Activated CD4-positive, alpha-beta memory T cell treated with anti-CD3 and anti-CD28 coated beads for 36 hours (primary cell): ENCODE measurements around the gene NCK2. TPM values are rescaled to one million over a fixed set of nuclear protein-coding genes. Genes with fewer than 3 reads are reported as not detected.

Source experiments
- CTCF ChIA-PET: fragments of 350-600 bp; sonication (Branson Sonifier 250); formaldehyde crosslinking; loops from one replicate; lab custom pipeline; 2021; ENCODE audit warnings: antibody characterized with exemption, inconsistent platforms; lab: Charles Lee
- POLR2A ChIA-PET: fragments of 350-600 bp; sonication (Branson Sonifier 250); formaldehyde crosslinking; loops from one replicate; lab custom pipeline; 2021; ENCODE audit warnings: antibody characterized with exemption; lab: Charles Lee
- DNase-seq: peaks from one replicate; pipeline ENCODE4 v3.0.0-alpha.2; 2020
- H3K27ac Mint-ChIP-seq: one replicate; pipeline ENCODE4 v1.8.0; 2021; ENCODE audit warnings: mixed read lengths
- H3K27me3 Mint-ChIP-seq: one replicate; pipeline ENCODE4 v1.8.0; 2021; ENCODE audit warnings: mixed read lengths
- H3K36me3 Mint-ChIP-seq: one replicate; pipeline ENCODE4 v1.8.0; 2021; ENCODE audit warnings: mixed read lengths
- H3K4me1 Mint-ChIP-seq: one replicate; pipeline ENCODE4 v1.8.0; 2021; ENCODE audit warnings: low read depth, mixed read lengths
- H3K4me3 Mint-ChIP-seq: one replicate; pipeline ENCODE4 v1.8.0; 2021; ENCODE audit warnings: mild to moderate bottlenecking, mixed read lengths
- H3K9me3 Mint-ChIP-seq: one replicate; pipeline ENCODE4 v1.8.0; 2021; ENCODE audit warnings: mixed read lengths
- intact Hi-C: fragments of 100-400 bp; cut with micrococcal nuclease; formaldehyde crosslinking; loops from one replicate; pipeline ENCODE4 v1.15.1; 2023
- total RNA-seq, 2 experiments: library from RNA; stranded (reverse); gene quantifications; one replicate each; pipeline ENCODE4 v1.2.3, GENCODE V29; 2021

The NCK2 gene
- total RNA-seq, 2 experiments from 2014 or later, result 81.8 to 85.8 TPM

DNA sequence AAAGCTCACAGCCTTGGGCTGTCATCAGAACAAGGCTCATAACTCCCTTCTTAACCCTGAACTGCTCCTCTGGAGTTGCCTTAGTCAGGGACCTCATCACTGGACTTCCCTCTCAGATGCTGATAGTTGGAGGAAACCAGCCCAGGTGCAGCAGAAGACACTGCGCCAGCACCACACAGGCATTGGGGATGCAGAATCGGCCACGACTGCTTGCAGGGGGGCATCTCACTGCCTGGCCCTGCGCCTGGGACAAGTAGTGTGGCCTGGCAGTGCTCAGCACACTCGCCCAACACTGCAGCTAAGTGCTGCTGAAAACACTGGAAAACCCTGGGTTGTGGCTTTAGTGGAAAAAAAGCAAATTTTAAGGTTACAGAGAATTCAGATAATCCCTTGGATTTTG, 68.7 kb downstream of the NCK2 start:
- intact Hi-C loops, result no loop called here
- Mint-ChIP-seq H3K27ac (no peak overlapping the region), H3K36me3 (peaks cover 37% of the 10 kb centered on the region), H3K9me3 (no peaks in the 10 kb centered on the region), H3K4me3 (no peak overlapping the region), H3K4me1 (peaks cover 86% of the 10 kb centered on the region), H3K27me3 (no peaks in the 10 kb centered on the region)
- ChIA-PET POLR2A (no interaction called here), CTCF (interaction anchor here (1.3 kb wide), 1 partner anchor 8 kb away, joined by 3 read pairs; no protein-coding TSS in a partner anchor)
- no peak for DNase-seq

DNA sequence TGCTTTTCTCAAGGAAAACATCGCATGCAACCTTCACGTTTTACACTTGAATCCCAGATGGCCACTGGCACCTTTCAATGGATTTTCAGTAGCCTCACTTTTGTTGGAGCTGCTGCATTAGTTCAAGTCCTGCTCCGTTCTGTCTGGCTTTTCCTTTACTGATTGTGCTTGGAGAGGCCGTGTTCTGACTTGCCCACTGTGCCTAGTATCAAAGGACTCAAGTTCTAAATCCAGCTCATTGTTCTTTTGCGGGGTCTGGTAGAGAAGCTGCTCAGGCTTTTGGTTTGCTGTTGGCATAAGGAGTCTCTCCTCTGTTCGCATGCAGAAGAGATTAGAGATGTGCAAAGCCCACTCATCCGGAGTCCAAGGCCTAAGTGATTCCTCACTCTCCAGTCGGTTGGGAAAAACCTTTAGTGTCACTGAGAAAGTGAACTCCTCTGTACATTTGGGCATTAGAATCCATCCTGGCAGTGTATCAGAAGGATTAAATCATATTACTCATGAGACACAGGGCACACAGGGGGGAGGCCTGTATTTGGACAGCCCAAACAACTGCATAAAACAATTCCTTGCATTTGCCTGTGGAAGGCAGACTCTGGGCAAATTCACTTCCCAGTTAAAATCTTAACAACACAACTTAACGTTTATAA, 69.7 kb downstream of the NCK2 start:
- CTCF ChIA-PET, result no interaction called here
- Mint-ChIP-seq H3K9me3 (no peaks in the 10 kb centered on the region), H3K36me3 (peaks cover 36% of the 10 kb centered on the region), H3K4me1 (peaks cover 83% of the 10 kb centered on the region), H3K27ac (peak overlapping the region; percentile 42), H3K4me3 (no peak overlapping the region), H3K27me3 (no peaks in the 10 kb centered on the region)
- intact Hi-C loops, result no loop called here
- DNase-seq, result no peak
- POLR2A ChIA-PET, result no interaction called here

DNA sequence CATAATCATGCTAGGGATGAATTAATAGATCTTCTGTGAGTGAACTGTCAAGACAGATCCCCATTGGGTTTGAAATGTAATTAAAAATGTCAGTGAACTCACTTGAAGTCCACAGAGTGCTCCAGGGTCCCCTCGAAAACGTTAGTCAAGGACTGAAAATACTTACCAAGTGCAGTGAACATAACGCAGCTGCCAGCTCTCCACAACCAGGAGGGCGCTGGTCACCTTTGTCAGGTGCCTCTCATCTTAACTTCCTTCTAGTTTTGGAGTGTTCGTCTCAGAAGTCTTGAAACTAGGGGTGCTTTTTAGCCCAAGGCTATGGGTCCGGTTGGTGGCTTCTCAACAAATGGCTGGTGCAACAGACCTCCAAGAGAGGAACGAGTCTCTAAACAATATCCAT, 70.7 kb downstream of the NCK2 start:
- Mint-ChIP-seq H3K9me3 (no peaks in the 10 kb centered on the region), H3K4me1 (peaks cover 81% of the 10 kb centered on the region), H3K27me3 (no peaks in the 10 kb centered on the region), H3K36me3 (peaks cover 35% of the 10 kb centered on the region), H3K27ac (no peak overlapping the region), H3K4me3 (no peak overlapping the region)
- CTCF ChIA-PET, result no interaction called here
- DNase-seq, result no peak
- intact Hi-C loops, result no loop called here
- POLR2A ChIA-PET, result no interaction called here

DNA sequence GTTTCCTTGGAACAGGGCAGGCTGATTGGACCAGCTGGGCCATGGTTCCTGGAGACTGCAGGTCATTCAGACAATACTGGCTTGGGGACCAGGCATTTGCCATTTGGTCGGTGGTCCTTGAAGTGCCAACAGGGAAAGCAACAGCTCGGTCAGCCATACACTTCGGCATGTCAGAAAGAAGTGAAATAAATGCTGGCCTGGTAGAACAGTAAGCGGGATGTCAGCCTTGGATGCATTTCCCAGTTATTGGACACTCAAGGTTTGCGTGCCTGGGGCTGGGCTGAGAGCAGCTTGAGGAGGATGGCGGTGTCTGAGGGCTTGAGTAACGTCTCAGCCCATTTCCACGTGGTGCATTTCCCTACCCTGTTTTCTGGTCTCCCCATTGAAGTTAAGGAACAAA, 75.4 kb downstream of the NCK2 start:
- H3K9me3 Mint-ChIP-seq, result no peaks in the 10 kb centered on the region
- H3K36me3 Mint-ChIP-seq, result peaks cover 54% of the 10 kb centered on the region
- intact Hi-C loops, result no loop called here
- DNase-seq, result no peak
- ChIA-PET CTCF (no interaction called here), POLR2A (no interaction called here)
- H3K27me3 Mint-ChIP-seq, result no peaks in the 10 kb centered on the region
- H3K4me3 Mint-ChIP-seq, result no peak overlapping the region
- peak overlapping the region; percentile 8 for H3K27ac Mint-ChIP-seq
- peaks cover 85% of the 10 kb centered on the region for H3K4me1 Mint-ChIP-seq

DNA sequence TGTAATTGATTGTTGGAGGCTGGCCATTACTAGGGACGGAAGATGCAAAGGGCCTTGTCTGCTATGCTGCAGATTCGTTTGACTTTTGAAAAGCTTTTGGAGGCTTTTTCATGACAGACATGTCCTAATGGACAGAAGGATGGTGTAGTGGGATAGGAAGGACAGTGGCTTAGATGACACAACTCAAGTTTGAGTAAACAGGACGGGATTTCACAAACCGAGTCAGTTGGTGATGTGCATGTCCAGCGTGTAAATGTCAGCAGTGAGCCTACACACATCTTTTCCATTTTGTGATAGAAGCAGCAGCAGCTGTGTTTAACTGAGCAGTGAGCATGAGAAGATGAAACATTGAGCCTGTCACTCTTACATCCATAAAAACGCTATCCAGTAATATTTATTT, 76.0 kb downstream of the NCK2 start:
- POLR2A ChIA-PET, result no interaction called here
- DNase-seq, result no peak
- no peaks in the 10 kb centered on the region for H3K9me3 Mint-ChIP-seq
- H3K27ac Mint-ChIP-seq, result peak overlapping the region; percentile 8
- peaks cover 85% of the 10 kb centered on the region for H3K4me1 Mint-ChIP-seq
- H3K4me3 Mint-ChIP-seq, result no peak overlapping the region
- peaks cover 57% of the 10 kb centered on the region for H3K36me3 Mint-ChIP-seq
- no peaks in the 10 kb centered on the region for H3K27me3 Mint-ChIP-seq
- intact Hi-C loops, result no loop called here
- CTCF ChIA-PET, result interaction anchor here (1.2 to 1.6 kb wide), 2 partner anchors 8 to 72 kb away, joined by 3 read pairs; no protein-coding TSS in a partner anchor

DNA sequence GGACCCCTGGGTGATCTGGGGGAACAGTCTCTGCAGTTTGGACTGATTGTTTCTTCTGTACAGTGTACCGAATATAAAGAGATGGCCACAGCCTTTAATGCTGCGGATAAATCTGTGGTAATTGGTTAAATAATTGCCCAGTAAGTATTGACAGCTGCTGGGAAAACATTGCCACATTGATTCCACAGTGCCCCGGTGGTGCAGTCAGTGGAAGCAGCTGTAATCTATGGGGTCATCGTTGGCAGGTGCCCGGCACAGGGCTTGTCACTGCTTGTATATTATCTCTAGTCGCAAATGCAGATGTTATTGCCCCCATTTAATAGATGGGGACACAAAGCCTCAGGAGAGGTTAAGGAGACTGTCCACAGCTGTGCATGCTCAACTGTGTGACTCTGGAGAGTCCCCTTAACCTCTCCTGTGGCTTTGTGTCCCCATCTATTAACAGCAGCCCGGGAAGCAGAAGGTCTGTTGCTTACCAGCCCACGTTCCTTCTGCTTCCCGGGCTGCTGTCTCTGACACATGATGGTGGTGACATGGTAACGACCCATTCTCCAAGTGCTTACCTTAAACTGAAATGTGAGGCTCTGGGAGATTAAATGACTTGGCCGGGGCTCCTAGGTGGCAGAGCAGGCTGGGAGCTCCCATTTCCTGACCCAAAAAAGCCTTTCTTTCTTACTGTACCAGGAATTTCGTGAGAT, 76.9 kb downstream of the NCK2 start:
- intact Hi-C loops, result no loop called here
- ChIA-PET POLR2A (interaction anchor here (1.0 kb wide), 1 partner anchor 24 kb away, joined by 4 read pairs; no protein-coding TSS in a partner anchor), CTCF (interaction anchor here (1.2 to 1.6 kb wide), 3 partner anchors 9 to 73 kb away, joined by 3 read pairs; no protein-coding TSS in a partner anchor)
- peaks cover 62% of the 10 kb centered on the region for H3K36me3 Mint-ChIP-seq
- H3K4me1 Mint-ChIP-seq, result peaks cover 88% of the 10 kb centered on the region
- no peak overlapping the region for H3K4me3 Mint-ChIP-seq
- H3K27me3 Mint-ChIP-seq, result no peaks in the 10 kb centered on the region
- peaks cover 2% of the 10 kb centered on the region for H3K9me3 Mint-ChIP-seq
- no peak for DNase-seq
- H3K27ac Mint-ChIP-seq, result peak overlapping the region; percentile 82

DNA sequence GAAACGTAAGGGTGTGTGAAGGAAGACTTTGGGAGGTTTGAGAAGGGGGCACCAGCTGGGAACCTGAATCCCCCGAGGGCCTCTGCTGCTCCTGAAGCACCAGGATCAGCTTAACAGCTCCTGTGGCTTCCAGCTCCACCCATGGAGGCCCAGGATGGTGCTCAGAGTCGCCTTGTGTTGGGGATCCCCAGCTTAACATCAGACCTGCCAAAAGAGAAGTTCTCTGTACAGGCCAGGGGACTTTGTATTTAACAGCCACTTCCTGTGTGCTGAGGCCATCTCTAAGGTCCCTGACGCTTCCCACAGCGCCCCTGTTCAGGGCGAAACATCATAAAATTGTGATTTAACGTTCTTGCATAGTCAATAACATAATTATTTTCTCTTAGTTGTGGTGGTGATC, 77.5 kb downstream of the NCK2 start:
- peak; percentile 46 for DNase-seq
- peaks cover 85% of the 10 kb centered on the region for H3K4me1 Mint-ChIP-seq
- H3K27ac Mint-ChIP-seq, result peak overlapping the region; percentile 82
- H3K27me3 Mint-ChIP-seq, result no peaks in the 10 kb centered on the region
- peaks cover 2% of the 10 kb centered on the region for H3K9me3 Mint-ChIP-seq
- H3K36me3 Mint-ChIP-seq, result peaks cover 58% of the 10 kb centered on the region
- intact Hi-C loops, result no loop called here
- H3K4me3 Mint-ChIP-seq, result no peak overlapping the region
- CTCF ChIA-PET, result interaction anchor here (1.2 to 1.6 kb wide), 2 partner anchors 10 to 14 kb away, joined by 3 read pairs; no protein-coding TSS in a partner anchor
- POLR2A ChIA-PET, result interaction anchor here (1.0 kb wide), 1 partner anchor 25 kb away, joined by 4 read pairs; no protein-coding TSS in a partner anchor

DNA sequence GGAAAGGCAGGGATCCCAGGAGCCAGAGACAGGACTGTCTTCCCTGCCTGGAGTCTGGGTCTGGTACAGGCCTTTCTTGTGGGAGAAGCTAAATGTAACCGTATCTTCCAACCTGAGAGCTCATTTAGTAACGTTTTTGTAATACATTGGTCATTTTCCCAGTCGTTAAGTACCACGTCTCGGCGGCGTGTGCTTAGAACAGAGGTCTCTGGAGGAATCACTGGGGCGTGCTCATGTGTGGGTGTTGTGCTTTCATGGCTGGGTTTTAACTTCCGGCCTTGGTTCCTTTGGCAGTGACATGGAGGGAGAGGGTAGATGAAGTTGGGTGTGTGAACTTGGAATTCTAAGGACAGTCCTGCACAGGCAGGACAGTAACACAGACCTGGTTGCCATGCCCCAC, 79.7 kb downstream of the NCK2 start:
- intact Hi-C loops, result no loop called here
- no peak overlapping the region for H3K4me3 Mint-ChIP-seq
- DNase-seq, result no peak
- peaks cover 2% of the 10 kb centered on the region for H3K9me3 Mint-ChIP-seq
- H3K27ac Mint-ChIP-seq, result peak overlapping the region; percentile 83
- ChIA-PET POLR2A (no interaction called here), CTCF (no interaction called here)
- H3K4me1 Mint-ChIP-seq, result peaks cover 93% of the 10 kb centered on the region
- H3K27me3 Mint-ChIP-seq, result no peaks in the 10 kb centered on the region
- H3K36me3 Mint-ChIP-seq, result peaks cover 48% of the 10 kb centered on the region

DNA sequence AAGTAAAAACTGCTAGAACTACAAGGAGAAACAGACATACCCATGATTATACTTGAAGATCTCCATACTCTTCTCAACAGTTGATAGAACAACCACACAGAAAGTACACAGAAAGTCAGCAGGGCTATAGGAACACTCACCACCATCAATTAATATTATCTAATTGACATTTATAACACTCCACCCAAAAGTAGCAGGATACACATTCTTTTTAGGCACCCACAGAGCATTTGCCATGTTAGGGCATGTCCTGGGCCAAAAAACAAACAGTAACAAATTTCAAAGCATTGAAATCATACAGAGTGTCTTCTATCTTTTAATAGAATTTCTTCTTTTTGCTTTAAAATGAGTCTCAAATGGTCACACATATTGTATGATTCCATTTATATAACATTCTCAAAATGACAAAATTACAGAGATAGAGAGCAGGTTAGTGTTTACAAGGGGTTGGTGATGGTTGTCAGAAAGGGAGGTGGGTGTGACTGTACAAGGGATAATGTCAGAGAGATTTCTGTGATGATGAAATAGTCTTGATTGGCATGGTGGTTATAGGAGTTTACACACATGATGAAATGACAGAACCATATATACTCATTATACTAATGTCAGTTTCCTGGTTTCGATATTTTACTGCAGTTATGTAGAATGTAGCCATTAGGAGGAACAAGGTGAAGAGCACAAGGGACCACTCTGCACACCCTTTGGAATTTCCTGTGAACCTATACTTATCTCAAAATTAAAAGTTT, 82.8 kb downstream of the NCK2 start:
- Mint-ChIP-seq H3K9me3 (peaks cover 14% of the 10 kb centered on the region), H3K27me3 (no peaks in the 10 kb centered on the region), H3K27ac (peak overlapping the region; percentile 70), H3K36me3 (peaks cover 55% of the 10 kb centered on the region), H3K4me3 (no peak overlapping the region), H3K4me1 (peaks cover 94% of the 10 kb centered on the region)
- CTCF ChIA-PET, result interaction anchor here (1.0 kb wide), 1 partner anchor 48 kb away, joined by 3 read pairs; no protein-coding TSS in a partner anchor
- POLR2A ChIA-PET, result no interaction called here
- intact Hi-C loops, result loop anchor here (1.0 to 2.0 kb wide), 3 partner anchors 25 to 45 kb away; no protein-coding TSS in a partner anchor
- DNase-seq, result no peak

DNA sequence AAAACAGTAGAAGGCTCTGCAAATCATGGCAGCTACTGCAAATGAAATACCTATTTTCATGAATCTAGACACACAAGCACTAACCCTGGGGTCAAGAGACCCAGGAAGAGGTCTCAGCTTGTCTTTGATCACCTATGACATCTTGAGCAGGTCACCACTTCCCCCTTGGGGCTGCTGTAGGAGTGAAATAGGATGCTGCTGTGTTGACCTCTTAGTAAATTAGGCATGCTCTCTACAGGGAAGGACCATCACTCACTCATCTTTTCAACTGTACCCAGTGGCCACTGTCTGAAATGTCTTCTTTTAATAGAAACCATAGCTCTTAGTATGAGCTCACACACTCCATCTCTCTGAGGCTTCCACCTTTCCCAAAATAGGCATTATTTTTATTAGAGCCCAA, 83.8 kb downstream of the NCK2 start:
- CTCF ChIA-PET, result interaction anchor here (1.0 kb wide), 1 partner anchor 49 kb away, joined by 3 read pairs; no protein-coding TSS in a partner anchor
- Mint-ChIP-seq H3K27me3 (no peaks in the 10 kb centered on the region), H3K27ac (peak overlapping the region; percentile 70), H3K4me3 (no peak overlapping the region), H3K4me1 (peaks cover 90% of the 10 kb centered on the region), H3K36me3 (peaks cover 51% of the 10 kb centered on the region), H3K9me3 (peaks cover 21% of the 10 kb centered on the region)
- intact Hi-C loops, result loop anchor here (2.0 kb wide), 1 partner anchor 44 kb away; no protein-coding TSS in a partner anchor
- POLR2A ChIA-PET, result interaction anchor here (0.9 kb wide), 1 partner anchor 25 kb away, joined by 3 read pairs; no protein-coding TSS in a partner anchor
- no peak for DNase-seq

DNA sequence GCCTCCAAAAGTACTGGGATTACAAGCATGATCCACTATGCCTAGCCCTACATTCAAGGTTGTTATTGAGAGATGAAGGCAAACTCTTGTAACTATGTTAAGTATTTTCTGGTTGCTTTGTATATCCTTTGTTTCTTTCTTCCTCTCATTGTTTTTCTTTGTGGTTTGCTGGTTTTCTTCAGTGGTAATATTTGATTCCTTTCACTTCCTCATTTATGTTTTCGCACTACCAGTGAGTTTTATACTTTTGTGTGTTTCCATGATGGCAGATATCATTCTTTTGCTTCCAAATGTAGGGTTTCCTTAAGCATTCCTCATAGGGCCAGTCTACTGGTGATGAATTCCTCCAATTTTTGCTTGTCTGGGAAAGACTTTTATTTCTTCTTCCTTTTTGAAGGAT, 90.2 kb downstream of the NCK2 start:
- ChIA-PET CTCF (interaction anchor here (0.6 kb wide), 1 partner anchor 26 kb away, joined by 3 read pairs; no protein-coding TSS in a partner anchor), POLR2A (no interaction called here)
- no peaks in the 10 kb centered on the region for H3K27me3 Mint-ChIP-seq
- peaks cover 42% of the 10 kb centered on the region for H3K36me3 Mint-ChIP-seq
- peaks cover 82% of the 10 kb centered on the region for H3K4me1 Mint-ChIP-seq
- intact Hi-C loops, result no loop called here
- peak overlapping the region; percentile 56 for H3K27ac Mint-ChIP-seq
- DNase-seq, result no peak
- no peak overlapping the region for H3K4me3 Mint-ChIP-seq
- H3K9me3 Mint-ChIP-seq, result peaks cover 44% of the 10 kb centered on the region
